HepG2 (cell line): ENCODE results near the gene CCDC157. TPM values are rescaled to one million over a fixed set of nuclear protein-coding genes. Genes with fewer than 3 reads are reported as not detected.

Experiments
- ATAC-seq: fragments of 200-7000 bp; cut with Tn5 transposase; 3 replicates; pipeline ENCODE4 v1.9.1; 2020; ENCODE audit warnings: mild to moderate bottlenecking, moderate library complexity
- BruUV-seq: library from RNA; stranded (reverse); fragments of 400-500 nt; replicated peaks from 2 replicates; lab custom pipeline; 2021; lab: Mats Ljungman, UMichigan
- CTCF ChIA-PET: fragments of 300-600 bp; formaldehyde crosslinking; extraction: SDS; loops from one replicate; lab custom pipeline; 2021; ENCODE audit warnings: low total read pairs, inconsistent platforms, low intra/inter-chr PET ratio; lab: Yijun Ruan, JAX
- POLR2A ChIA-PET: fragments of 350-600 bp; sonication (Branson Sonifier 250); formaldehyde crosslinking; loops from one replicate; lab custom pipeline; 2020; ENCODE audit warnings: antibody characterized with exemption, inconsistent platforms; lab: Yijun Ruan, JAX
- DNase-seq: peaks from one replicate; pipeline ENCODE4 v3.0.0-alpha.2; 2015; ENCODE audit warnings: low spot score
- FAIRE-seq: peaks from 3 replicates; lab custom pipeline; 2011; peaks lifted over from hg19 to GRCh38; lab: Jason Lieb, UNC
- H2AFZ ChIP-seq: one replicate; pipeline ENCODE4 v1.6.1; 2011; ENCODE audit warnings: low read length, inconsistent platforms
- H3K27ac ChIP-seq: fragments of 300-600 bp; 3 replicates; pipeline ENCODE4 v1.8.0; 2011; ENCODE audit warnings: mixed run types, mild to moderate bottlenecking, mixed read lengths, low read length, inconsistent platforms; ENCODE audit not compliant: insufficient read depth; ENCODE audit errors: extremely low read length
- H3K27me3 ChIP-seq, 2 experiments: fragments of 200-600 bp in 1 of 2; 2 replicates in 1 of 2; 3 replicates in 1 of 2; pipeline versions ENCODE4 v1.6.0 to v1.8.0; 2011; ENCODE audit warnings: low read length in 2 of 2, mild to moderate bottlenecking in 2 of 2, moderate library complexity in 2 of 2, inconsistent platforms in 1 of 2; ENCODE audit not compliant: insufficient read depth in 2 of 2, control insufficient read depth in 1 of 2
- H3K36me3 ChIP-seq, 2 experiments: fragments of 200-600 bp in 1 of 2; replicated peaks in 1 of 2; 2 replicates in 1 of 2; 3 replicates in 1 of 2; pipeline versions ENCODE4 v1.5.1 to v1.8.0; 2011; ENCODE audit warnings: low read length in 2 of 2, inconsistent platforms in 1 of 2; ENCODE audit not compliant: insufficient read depth in 2 of 2, control insufficient read depth in 1 of 2
- H3K4me1 ChIP-seq: 2 replicates; pipeline ENCODE4 v1.5.1; 2012; ENCODE audit warnings: low read length, inconsistent platforms; ENCODE audit not compliant: insufficient read depth
- H3K4me2 ChIP-seq: 2 replicates; pipeline ENCODE4 v1.6.0; 2011; ENCODE audit warnings: low read depth, low read length, inconsistent platforms
- H3K4me3 ChIP-seq, 3 experiments: fragments of 200-600 bp in 1 of 3; sonication (generic), shearing (Covaris generic) in 1 of 3; replicated peaks in 1 of 3; 2 replicates each; pipeline ENCODE4 v1.5.1; 2011 to 2016; ENCODE audit warnings: low read length in 3 of 3, inconsistent platforms in 2 of 3, low read depth in 2 of 3, mild to moderate bottlenecking in 2 of 3, control low read depth in 1 of 3, mixed read lengths in 1 of 3; ENCODE audit not compliant: insufficient read depth in 1 of 3
- H3K79me2 ChIP-seq: one replicate; pipeline ENCODE4 v1.6.1; 2011; ENCODE audit warnings: low read length, inconsistent platforms; ENCODE audit not compliant: insufficient read depth
- H3K9ac ChIP-seq: 2 replicates; pipeline ENCODE4 v1.6.0; 2011; ENCODE audit warnings: mild to moderate bottlenecking, low read depth, low read length, inconsistent platforms; ENCODE audit not compliant: insufficient read depth
- H3K9me3 ChIP-seq: 2 replicates; pipeline ENCODE4 v1.5.1; 2012; ENCODE audit warnings: mild to moderate bottlenecking, low read length
- H4K20me1 ChIP-seq: 2 replicates; pipeline ENCODE4 v1.6.0; 2011; ENCODE audit warnings: inconsistent platforms, mild to moderate bottlenecking, low read length, moderate library complexity; ENCODE audit not compliant: insufficient read depth
- NFRKB ChIP-seq: fragments of 450-650 bp; IDR thresholded peaks from 2 replicates; pipeline ENCODE4 v1.6.1; 2017
- NR2F1 ChIP-seq, 2 experiments: fragments of 450-650 bp in 1 of 2; formaldehyde crosslinking in 1 of 2; IDR thresholded peaks; 2 replicates each; pipeline versions ENCODE4 v1.5.0 to v1.6.1; 2016 to 2020; ENCODE audit warnings: mild to moderate bottlenecking in 1 of 2, missing compliant biosample characterization in 1 of 2, missing genetic modification reagents in 1 of 2, moderate library complexity in 1 of 2
- ZBTB7A ChIP-seq: sonication (generic); formaldehyde crosslinking; IDR thresholded peaks from 2 replicates; pipeline ENCODE4 v1.8.0; 2022; ENCODE audit warnings: mild to moderate bottlenecking, missing genetic modification reagents
- ZEB1 ChIP-seq: IDR thresholded peaks from 2 replicates; pipeline ENCODE4 v1.6.1; 2012; ENCODE audit warnings: mild to moderate bottlenecking, low read depth, inconsistent platforms; ENCODE audit not compliant: insufficient replicate concordance
- ZFP36L2 ChIP-seq: sonication (generic); formaldehyde crosslinking; IDR thresholded peaks from 2 replicates; pipeline ENCODE4 v1.4.0; 2020; ENCODE audit warnings: missing genetic modification reagents
- ZNF350 ChIP-seq: sonication (generic); formaldehyde crosslinking; IDR thresholded peaks from 2 replicates; pipeline ENCODE4 v1.4.0; 2020; ENCODE audit warnings: mild to moderate bottlenecking, low read depth, missing genetic modification reagents, borderline replicate concordance
- ZNF496 ChIP-seq: sonication (generic); formaldehyde crosslinking; IDR thresholded peaks from 2 replicates; pipeline ENCODE4 v1.8.1; 2023; ENCODE audit warnings: mild to moderate bottlenecking, moderate library complexity, missing genetic modification reagents; ENCODE audit not compliant: insufficient replicate concordance
- ZNF792 ChIP-seq: IDR thresholded peaks from 2 replicates; pipeline ENCODE4 v1.6.1; 2016
- WGBS: methylation state at CpG from one replicate; pipeline ENCODE4 v1.1.6; 2017; ENCODE audit warnings: low lambda C conversion rate; 5-methylcytosine and 5-hydroxymethylcytosine counted together
- in situ Hi-C: cut with HindIII; loops from 2 replicates; pipeline ENCODE4 v1.10.0; 2017; ENCODE audit warnings: low pct_unique_long_range_greater_than_20kb; ENCODE audit not compliant: extremely low pct_ligation_motif_present
- intact Hi-C: fragments of 100-400 bp; cut with micrococcal nuclease; formaldehyde crosslinking; loops from one replicate; pipeline ENCODE4 v1.10.0; 2022; ENCODE audit not compliant: unreplicated experiment
- polyA plus RNA-seq, 8 experiments: library from polyadenylated mRNA; depleted of rRNA in 3 of 8; stranded (reverse) in 7 of 8; unstranded in 1 of 8; fragments of >200 nt; fragmentation: Illumina TruSeq in 4 of 8; extraction: Trizol in 4 of 8; gene quantifications; 2 replicates each; pipeline versions ENCODE4 v1.2.1 to v1.2.3, GENCODE V29; 2011 to 2016; ENCODE audit warnings: low read depth in 4 of 8, missing spikeins in 1 of 8, mixed read lengths in 1 of 8; ENCODE audit not compliant: insufficient read depth in 1 of 8
- total RNA-seq, 5 experiments: library from RNA; depleted of rRNA; stranded (reverse); fragments of >200 nt; fragmentation: Illumina TruSeq; extraction: Trizol; gene quantifications; 2 replicates each; pipeline ENCODE4 v1.2.3, GENCODE V29; 2016; ENCODE audit warnings: low read depth in 1 of 5
- TF ChIP-seq, protein P1 (sequence below): sonication (generic); formaldehyde crosslinking; IDR thresholded peaks from one replicate; pipeline ENCODE4 v1.5.1; 2020; ENCODE audit warnings: mild to moderate bottlenecking, missing genetic modification reagents; ENCODE audit errors: not compliant biosample characterization

The CCDC157 gene
- total and polyA plus RNA-seq, 2 of the 13 experiments (the other 11 are each of a cell fraction or from before 2014, with no cell fraction given) = 1.4 to 1.6 TPM

GRCh38 chr22:30328466-30329049 is 28.2 kb upstream of the CCDC157 start:
- Histone ChIP-seq H2AFZ (no peak overlapping the region), H3K27ac (no peak overlapping the region), H3K79me2 (no peaks in the 10 kb centered on the region), H3K4me3 (no peak overlapping the region), H3K27me3 (no peaks in the 10 kb centered on the region; a peak in 1 of 5 replicates), H3K9me3 (no peaks in the 10 kb centered on the region), H3K9ac (no peak overlapping the region), H3K4me1 (peaks cover 39% of the 10 kb centered on the region), H4K20me1 (no peaks in the 10 kb centered on the region), H3K36me3 (peaks cover 10 to 14% of the 10 kb centered on the region in 2 experiments; a peak in 3 of 5 replicates), H3K4me2 (no peak overlapping the region)
- ATAC-seq (no peak), FAIRE-seq (no peak), DNase-seq (no peak)
- in situ Hi-C loops = no loop called here
- 97% methylated on average over 3 of the region's 3 CpGs for WGBS
- no TSS peak for BruUV-seq
- intact Hi-C loops = no loop called here
- CTCF ChIA-PET = interaction anchor here (1.4 to 2.2 kb wide), 2 partner anchors 41 to 66 kb away, joined by 4 to 13 read pairs; no protein-coding TSS in a partner anchor
- POLR2A ChIA-PET = interaction anchor here (2.0 to 3.6 kb wide), 2 partner anchors 28 to 38 kb away, joined by 19 to 39 read pairs; partner anchors contain the start of genes CASTOR1, CCDC157 and SF3A1
- no peak for TF ChIP-seq NR2F1 (CRISPR knock-in tag; IDR thresholded peaks at IDR 0.05)
- TF ChIP-seq ZEB1 = no peak
- no peak for TF ChIP-seq ZBTB7A (CRISPR knock-in tag)
- no peak for TF ChIP-seq ZNF350 (CRISPR knock-in tag)
- no peak for TF ChIP-seq ZFP36L2 (CRISPR knock-in tag)
- TF ChIP-seq, protein P1, sequence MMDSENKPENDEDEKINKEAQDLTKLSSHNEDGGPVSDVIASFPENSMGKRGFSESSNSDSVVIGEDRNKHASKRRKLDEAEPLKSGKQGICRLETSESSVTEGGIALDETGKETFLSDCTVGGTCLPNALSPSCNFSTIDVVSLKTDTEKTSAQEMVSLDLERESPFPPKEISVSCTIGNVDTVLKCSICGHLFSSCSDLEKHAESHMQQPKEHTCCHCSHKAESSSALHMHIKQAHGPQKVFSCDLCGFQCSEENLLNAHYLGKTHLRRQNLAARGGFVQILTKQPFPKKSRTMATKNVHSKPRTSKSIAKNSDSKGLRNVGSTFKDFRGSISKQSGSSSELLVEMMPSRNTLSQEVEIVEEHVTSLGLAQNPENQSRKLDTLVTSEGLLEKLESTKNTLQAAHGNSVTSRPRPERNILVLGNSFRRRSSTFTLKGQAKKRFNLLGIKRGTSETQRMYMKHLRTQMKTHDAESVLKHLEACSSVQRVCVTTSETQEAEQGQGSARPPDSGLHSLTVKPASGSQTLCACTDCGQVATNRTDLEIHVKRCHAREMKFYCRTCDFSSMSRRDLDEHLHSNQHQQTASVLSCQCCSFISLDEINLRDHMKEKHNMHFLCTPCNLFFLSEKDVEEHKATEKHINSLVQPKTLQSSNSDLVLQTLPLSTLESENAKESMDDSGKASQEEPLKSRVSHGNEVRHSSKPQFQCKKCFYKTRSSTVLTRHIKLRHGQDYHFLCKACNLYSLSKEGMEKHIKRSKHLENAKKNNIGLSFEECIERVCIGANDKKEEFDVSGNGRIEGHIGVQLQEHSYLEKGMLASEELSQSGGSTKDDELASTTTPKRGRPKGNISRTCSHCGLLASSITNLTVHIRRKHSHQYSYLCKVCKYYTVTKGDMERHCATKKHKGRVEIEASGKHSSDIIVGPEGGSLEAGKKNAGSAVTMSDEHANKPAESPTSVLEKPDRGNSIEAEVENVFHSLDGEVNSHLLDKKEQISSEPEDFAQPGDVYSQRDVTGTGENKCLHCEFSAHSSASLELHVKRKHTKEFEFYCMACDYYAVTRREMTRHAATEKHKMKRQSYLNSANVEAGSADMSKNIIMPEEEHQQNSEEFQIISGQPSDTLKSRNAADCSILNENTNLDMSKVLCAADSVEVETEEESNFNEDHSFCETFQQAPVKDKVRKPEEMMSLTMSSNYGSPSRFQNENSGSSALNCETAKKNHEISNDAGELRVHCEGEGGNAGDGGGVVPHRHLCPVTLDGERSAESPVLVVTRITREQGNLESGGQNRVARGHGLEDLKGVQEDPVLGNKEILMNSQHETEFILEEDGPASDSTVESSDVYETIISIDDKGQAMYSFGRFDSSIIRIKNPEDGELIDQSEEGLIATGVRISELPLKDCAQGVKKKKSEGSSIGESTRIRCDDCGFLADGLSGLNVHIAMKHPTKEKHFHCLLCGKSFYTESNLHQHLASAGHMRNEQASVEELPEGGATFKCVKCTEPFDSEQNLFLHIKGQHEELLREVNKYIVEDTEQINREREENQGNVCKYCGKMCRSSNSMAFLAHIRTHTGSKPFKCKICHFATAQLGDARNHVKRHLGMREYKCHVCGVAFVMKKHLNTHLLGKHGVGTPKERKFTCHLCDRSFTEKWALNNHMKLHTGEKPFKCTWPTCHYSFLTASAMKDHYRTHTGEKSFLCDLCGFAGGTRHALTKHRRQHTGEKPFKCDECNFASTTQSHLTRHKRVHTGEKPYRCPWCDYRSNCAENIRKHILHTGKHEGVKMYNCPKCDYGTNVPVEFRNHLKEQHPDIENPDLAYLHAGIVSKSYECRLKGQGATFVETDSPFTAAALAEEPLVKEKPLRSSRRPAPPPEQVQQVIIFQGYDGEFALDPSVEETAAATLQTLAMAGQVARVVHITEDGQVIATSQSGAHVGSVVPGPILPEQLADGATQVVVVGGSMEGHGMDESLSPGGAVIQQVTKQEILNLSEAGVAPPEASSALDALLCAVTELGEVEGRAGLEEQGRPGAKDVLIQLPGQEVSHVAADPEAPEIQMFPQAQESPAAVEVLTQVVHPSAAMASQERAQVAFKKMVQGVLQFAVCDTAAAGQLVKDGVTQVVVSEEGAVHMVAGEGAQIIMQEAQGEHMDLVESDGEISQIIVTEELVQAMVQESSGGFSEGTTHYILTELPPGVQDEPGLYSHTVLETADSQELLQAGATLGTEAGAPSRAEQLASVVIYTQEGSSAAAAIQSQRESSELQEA (CRISPR knock-in tag) = no peak
- no peak for TF ChIP-seq ZNF496
- no peak for TF ChIP-seq ZNF792 (CRISPR knock-in tag)
- TF ChIP-seq NFRKB = no peak
